Measurements from ENCODE around the gene ATP6AP2.
A peak's percentile ranks its signal among the peaks of the same experiment; 100 is the strongest.
"Not testable (repeated sequence)": the region's sequence is repeated elsewhere in the genome, so short reads cannot be mapped to it uniquely, and the experiment has no call there.

The ATP6AP2 gene

GRCh38 chrX:40576291-40576690 lies 4.5 kb upstream of the ATP6AP2 start:
- no peak for DNase-seq (ENCODE audit: low read depth)

- no peak for DNase-seq (ENCODE audit: low read depth)
Observed at GRCh38 chrX:40578039-40578695, 2.6 kb upstream of the ATP6AP2 start.

DNA sequence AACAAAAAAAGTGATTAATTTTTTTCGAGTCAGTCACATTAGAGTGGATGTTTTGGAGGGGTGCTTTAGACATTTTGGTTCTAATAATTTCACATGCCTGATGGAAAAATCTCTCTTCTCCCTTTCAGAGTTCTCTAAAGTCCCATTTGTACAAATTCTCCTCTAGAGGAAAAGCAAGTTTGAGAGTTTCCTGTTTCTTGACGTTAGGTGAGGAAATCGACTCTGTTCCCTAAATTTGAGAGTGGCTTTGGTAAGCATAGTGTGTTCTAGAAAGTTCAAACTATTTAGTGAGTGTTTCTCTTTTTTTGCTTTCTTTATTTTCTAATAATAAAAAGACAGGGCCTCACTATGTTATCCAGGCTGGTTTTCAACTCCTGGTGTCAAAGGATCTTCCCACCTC lies 1.6 kb upstream of the ATP6AP2 start:
- DNase-seq (ENCODE audit: low read depth): no peak

GRCh38 chrX:40579900-40580536 lies 752 bp upstream of the ATP6AP2 start:
- no peak for DNase-seq (ENCODE audit: low read depth)

DNA sequence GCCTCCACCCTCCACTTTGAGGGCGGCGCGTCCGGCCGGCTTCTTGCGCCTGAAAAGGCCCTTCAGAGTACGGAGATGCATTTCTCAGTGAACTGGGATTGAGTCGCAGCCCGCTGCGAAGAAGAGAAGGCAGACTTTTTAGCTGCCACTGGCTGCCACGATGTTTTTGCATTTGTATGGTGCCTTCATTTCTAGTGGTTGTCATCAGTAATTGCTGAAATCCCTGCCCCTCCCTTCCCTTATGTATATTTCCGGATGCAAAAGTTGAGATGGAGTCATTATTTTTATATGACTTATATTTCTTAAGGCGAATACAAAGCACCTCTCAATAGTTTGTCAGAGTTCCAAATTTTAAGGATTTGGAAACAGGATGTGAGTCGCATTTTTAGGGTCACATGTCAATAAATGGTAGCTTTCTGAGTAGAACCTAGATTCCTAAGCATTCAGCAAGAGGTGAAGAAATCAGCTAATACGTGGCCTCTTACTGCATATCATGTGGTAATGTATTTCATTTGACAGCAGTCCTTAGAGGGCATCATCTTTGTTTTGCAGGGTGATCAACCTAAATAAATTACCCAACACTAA lies 658 bp downstream of the ATP6AP2 start:
- no peak for DNase-seq (ENCODE audit: low read depth)

GRCh38 chrX:40582178-40582577 lies 1.4 kb downstream of the ATP6AP2 start:
- DNase-seq (ENCODE audit: low read depth): not testable (repeated sequence)

DNA sequence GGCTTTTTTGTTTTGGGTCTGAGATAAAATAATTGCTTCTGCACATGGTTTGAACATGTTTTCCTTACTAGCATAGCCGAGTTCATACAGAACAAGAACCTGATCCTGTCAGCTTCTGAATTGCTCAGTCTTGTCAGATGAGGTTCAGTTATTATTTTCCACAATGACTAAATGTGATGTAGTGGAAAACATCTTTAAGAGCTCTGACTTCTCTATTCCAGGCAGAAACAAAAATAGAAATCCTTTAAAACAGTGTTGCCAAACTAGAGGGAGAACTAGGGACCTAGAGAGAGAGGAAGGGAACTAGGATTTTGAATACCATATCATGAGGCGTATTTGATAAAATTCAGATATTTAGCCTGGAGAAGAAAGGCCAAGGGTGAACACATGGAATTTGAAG lies 2.0 kb downstream of the ATP6AP2 start:
- DNase-seq (ENCODE audit: low read depth): no peak

GRCh38 chrX:40587623-40588022 lies 6.9 kb downstream of the ATP6AP2 start:
- DNase-seq (ENCODE audit: low read depth): not testable (repeated sequence)

DNA sequence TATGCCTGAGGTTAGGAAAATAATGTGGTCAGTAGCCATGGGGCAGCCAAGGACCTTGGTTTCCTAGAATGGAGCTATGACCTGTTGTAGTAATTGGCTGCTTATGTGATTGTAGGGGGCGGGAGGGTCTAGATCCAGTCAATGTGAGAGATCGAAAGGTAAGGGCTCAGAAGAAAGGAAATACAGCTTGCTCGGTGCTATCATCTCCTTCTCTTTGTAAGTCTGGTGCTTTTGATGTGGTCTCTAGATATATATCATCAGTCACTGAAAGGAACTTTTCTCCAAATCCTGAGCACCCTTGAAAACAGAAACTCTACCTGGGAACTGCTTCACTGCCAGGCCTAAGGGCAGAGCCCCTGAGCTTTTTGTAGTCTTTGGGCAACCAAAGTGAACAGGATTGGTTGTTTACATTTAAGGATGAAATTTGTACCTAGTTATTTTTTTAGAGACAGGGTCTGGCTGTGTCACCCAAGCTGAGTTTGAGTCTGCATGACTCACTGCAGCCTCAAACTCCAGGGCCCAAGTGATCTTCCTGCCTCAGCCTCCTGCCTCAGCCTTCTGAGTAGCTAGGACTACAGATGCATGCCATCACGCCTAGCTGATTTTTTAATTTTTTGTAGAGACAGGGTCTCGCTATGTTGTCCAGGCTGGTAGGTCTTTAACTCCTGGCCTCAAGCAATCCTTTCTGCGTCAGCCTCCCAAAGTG lies 9.0 kb downstream of the ATP6AP2 start:
- DNase-seq (ENCODE audit: low read depth): not testable (repeated sequence)

- no peak for DNase-seq (ENCODE audit: low read depth)
Observed at GRCh38 chrX:40603446-40603845, 22.7 kb downstream of the ATP6AP2 start.

GRCh38 chrX:40607381-40607780 lies 26.6 kb downstream of the ATP6AP2 start:
- no peak for DNase-seq (ENCODE audit: low read depth)

- no peak for DNase-seq (ENCODE audit: low read depth)
Observed at GRCh38 chrX:40612511-40612910, 31.7 kb downstream of the ATP6AP2 start.

- DNase-seq (ENCODE audit: low read depth): no peak
Observed at GRCh38 chrX:40615976-40616375, 35.2 kb downstream of the ATP6AP2 start.

- peak; percentile 9 for DNase-seq (ENCODE audit: low read depth)
Observed at GRCh38 chrX:40617566-40617965, 36.8 kb downstream of the ATP6AP2 start.

GRCh38 chrX:40622479-40623138 lies 41.8 kb downstream of the ATP6AP2 start:
- DNase-seq (ENCODE audit: low read depth): no peak

DNA sequence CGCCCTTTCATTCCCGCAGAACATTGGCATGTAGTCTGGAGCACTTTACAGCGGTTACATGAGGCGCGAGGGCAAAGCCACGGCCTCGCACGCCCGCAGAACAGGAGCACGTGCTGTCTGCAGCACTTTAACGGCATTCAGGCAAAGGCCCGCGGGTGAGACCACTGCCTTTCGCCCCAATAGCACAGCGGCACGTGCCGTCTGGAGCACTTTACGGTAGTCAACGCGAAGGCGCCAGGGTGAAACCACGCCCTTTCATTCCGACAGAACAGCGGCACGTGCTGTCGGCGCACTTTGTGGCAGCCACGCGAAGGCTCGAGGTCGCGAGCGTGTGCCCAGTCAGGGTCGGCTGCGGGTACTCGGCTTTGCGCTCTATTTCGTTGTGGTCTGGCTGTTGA lies 42.4 kb downstream of the ATP6AP2 start, which contains the start of gene MPC1L:
MPC1L (plus strand) TSS at position 290 of the 398 bp plus-strand sequence. CDS start 138 bp downstream, outside the sequence.
- DNase-seq (ENCODE audit: low read depth): no peak

DNA sequence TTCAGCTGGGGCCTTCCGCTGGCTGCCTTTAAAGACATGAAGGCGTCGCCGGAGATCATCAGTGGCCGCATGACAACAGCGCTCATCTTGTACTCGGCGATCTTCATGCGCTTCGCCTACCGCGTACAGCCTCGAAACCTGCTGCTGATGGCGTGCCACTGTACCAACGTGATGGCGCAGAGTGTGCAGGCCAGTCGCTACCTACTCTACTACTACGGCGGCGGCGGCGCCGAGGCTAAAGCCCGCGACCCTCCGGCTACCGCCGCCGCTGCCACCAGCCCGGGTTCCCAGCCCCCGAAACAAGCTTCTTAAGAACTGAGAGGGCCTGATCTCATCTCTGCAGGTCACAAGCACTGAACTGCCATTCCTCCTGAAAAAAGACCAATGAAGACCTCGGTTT lies 42.9 kb downstream of the ATP6AP2 start:
- DNase-seq (ENCODE audit: low read depth): no peak

DNA sequence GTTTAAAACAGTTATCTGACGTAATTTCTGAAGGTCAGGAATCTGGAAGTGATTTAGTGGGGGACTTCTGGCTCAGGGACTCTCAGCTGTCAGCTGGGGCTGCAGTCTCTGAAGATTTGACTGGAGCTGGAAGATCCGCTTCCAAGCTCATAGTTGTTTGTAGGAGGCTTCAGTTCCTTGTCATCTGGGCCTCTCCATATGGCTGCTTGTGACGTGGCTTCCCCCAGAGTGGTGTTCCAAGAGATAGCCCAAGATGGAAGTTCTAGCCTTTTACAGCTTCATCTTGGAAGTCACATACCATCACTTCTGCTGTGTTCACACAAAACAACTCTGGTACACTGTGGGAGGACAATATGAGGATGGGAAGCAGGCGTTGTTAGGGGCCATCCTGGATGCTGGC lies 44.5 kb downstream of the ATP6AP2 start:
- DNase-seq (ENCODE audit: low read depth): no peak

- no peak for DNase-seq (ENCODE audit: low read depth)
Observed at GRCh38 chrX:40628506-40628905, 47.7 kb downstream of the ATP6AP2 start.

GRCh38 chrX:40632199-40632598 lies 51.4 kb downstream of the ATP6AP2 start:
- DNase-seq (ENCODE audit: low read depth): no peak

- no peak for DNase-seq (ENCODE audit: low read depth)
Observed at GRCh38 chrX:40637687-40638086, 56.9 kb downstream of the ATP6AP2 start.

GRCh38 chrX:40644176-40644575 lies 63.4 kb downstream of the ATP6AP2 start:
- DNase-seq (ENCODE audit: low read depth): no peak
